Type B pancreatic cell (in vitro differentiated cells): ENCODE data around the gene GAS2L3. TPM values are rescaled to one million over a fixed set of nuclear protein-coding genes. Genes with fewer than 3 reads are reported as not detected.
A peak's percentile ranks its signal among the peaks of the same experiment; 100 is the strongest.

Experiments
- DNase-seq: peaks from one replicate; pipeline ENCODE4 v3.0.0; 2021; ENCODE audit warnings: mixed read lengths; ENCODE audit not compliant: unreplicated experiment; ENCODE audit errors: extremely low spot score
- H3K27ac Mint-ChIP-seq: 2 replicates; pipeline ENCODE4 v1.8.0; 2021; ENCODE audit warnings: mild to moderate bottlenecking, mixed read lengths
- H3K27me3 Mint-ChIP-seq: 2 replicates; pipeline ENCODE4 v1.8.0; 2021; ENCODE audit warnings: mixed read lengths
- H3K36me3 Mint-ChIP-seq: 2 replicates; pipeline ENCODE4 v1.8.0; 2021; ENCODE audit warnings: mixed read lengths
- H3K4me1 Mint-ChIP-seq: one replicate; pipeline ENCODE4 v1.8.0; 2021; ENCODE audit warnings: mixed read lengths; ENCODE audit not compliant: unreplicated experiment
- H3K4me3 Mint-ChIP-seq: 2 replicates; pipeline ENCODE4 v1.8.0; 2021; ENCODE audit warnings: mild to moderate bottlenecking, mixed read lengths
- H3K9me3 Mint-ChIP-seq: 2 replicates; pipeline ENCODE4 v1.8.0; 2021; ENCODE audit warnings: mixed read lengths
- total RNA-seq: library from RNA; stranded (reverse); gene quantifications from 2 replicates; pipeline ENCODE4 v1.2.1, GENCODE V29; 2021; ENCODE audit warnings: low replicate concordance
- TF ChIP-seq, protein P1 (sequence below): fragments of 200-600 bp; sonication (generic); conservative IDR thresholded peaks from 2 replicates; pipeline ENCODE4 v1.5.0; 2021; ENCODE audit warnings: antibody characterized with exemption, mild to moderate bottlenecking

The GAS2L3 gene
- total RNA-seq, 1 donor from 2014 or later: 29.4 TPM

DNA sequence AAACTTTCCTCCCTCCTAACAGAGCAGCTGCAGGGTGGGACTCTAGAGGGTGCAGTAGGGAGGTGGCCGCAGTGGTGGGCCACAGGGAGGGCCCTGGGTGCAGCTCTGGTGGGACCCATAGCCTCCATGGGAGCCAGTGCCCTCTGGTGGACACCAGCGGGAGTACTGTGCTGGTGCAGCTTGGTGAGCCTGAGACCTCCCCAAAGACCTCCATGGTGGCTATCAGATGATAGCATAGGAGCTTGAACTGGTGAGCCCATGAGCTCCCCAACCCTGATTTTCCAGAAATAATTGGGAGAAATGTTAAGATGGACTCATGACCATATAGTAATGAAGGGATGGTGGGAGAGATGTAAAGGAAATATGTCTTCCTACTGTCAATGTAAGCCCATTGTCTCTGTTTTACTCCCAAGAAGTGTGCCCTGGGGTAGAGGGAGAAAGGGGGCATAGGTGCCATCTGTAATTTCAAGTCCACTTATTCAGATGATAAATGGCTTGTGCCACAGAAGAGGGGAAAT lies 98.7 kb downstream of the GAS2L3 start:
- H3K4me3 Mint-ChIP-seq: no peak overlapping the region
- TF ChIP-seq, protein P1, sequence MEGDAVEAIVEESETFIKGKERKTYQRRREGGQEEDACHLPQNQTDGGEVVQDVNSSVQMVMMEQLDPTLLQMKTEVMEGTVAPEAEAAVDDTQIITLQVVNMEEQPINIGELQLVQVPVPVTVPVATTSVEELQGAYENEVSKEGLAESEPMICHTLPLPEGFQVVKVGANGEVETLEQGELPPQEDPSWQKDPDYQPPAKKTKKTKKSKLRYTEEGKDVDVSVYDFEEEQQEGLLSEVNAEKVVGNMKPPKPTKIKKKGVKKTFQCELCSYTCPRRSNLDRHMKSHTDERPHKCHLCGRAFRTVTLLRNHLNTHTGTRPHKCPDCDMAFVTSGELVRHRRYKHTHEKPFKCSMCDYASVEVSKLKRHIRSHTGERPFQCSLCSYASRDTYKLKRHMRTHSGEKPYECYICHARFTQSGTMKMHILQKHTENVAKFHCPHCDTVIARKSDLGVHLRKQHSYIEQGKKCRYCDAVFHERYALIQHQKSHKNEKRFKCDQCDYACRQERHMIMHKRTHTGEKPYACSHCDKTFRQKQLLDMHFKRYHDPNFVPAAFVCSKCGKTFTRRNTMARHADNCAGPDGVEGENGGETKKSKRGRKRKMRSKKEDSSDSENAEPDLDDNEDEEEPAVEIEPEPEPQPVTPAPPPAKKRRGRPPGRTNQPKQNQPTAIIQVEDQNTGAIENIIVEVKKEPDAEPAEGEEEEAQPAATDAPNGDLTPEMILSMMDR: peak; percentile 65
- H3K27me3 Mint-ChIP-seq: peaks cover 4% of the 10 kb centered on the region
- no peak overlapping the region for H3K27ac Mint-ChIP-seq
- DNase-seq: no peak
- H3K4me1 Mint-ChIP-seq: peaks cover 16% of the 10 kb centered on the region
- H3K9me3 Mint-ChIP-seq: no peaks in the 10 kb centered on the region
- no peaks in the 10 kb centered on the region for H3K36me3 Mint-ChIP-seq

DNA sequence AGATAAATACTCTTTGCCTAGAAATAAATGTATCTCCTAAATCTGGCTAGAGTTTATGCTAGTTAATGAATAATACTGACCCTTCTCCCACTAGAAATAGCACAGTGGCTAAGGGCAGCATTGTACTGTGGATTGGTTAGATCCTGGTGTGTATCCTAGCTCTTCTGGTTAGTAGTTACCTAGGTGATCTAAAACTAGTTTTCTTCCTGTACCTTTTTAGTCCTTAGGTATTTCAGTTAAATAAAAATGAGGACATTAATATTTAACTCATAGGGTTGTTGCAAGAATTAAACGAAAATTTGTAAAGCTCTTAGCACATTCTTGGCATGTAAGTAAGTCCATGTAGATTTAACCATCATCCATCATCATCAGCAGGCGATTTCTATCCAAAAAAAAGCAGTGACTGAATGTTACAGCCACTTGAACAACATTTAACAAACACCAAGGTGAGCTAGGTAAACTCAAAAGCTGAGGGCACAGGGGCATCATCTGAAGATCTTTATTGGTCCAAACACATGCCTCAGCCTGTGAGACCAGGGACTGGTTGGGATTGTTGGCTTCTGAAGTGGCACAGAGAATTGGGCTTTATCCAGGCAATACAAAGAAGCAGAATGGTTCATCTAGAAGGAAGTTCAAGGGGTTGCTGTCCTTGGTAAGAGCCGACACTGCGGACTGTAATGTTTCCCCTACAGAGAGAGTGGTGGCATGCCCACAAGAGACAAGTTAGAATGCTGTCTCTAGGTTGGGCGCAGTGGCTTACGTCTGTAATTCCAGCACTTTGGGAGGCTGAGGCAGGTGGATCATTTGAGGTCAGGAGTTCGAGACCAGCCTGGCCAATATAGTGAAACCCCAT lies 100.8 kb downstream of the GAS2L3 start:
- peaks cover 13% of the 10 kb centered on the region for H3K27me3 Mint-ChIP-seq
- no peaks in the 10 kb centered on the region for H3K9me3 Mint-ChIP-seq
- no peak overlapping the region for H3K27ac Mint-ChIP-seq
- H3K4me1 Mint-ChIP-seq: peaks cover 16% of the 10 kb centered on the region
- H3K36me3 Mint-ChIP-seq: no peaks in the 10 kb centered on the region
- no peak for DNase-seq
- TF ChIP-seq, protein P1: no peak
- H3K4me3 Mint-ChIP-seq: no peak overlapping the region

Other genes with a start within 250 kb of the GAS2L3 start
- gene SLC17A8, start 216.6 kb upstream of the GAS2L3 start, total RNA-seq: 2.6 and 6.1 TPM in 2 replicates
- gene NR1H4, start 99.8 kb upstream of the GAS2L3 start, total RNA-seq: 2.1 and 9.5 TPM in 2 replicates
- 4.8 and 7.3 TPM in 2 replicates for gene ANO4, start 221.1 kb downstream of the GAS2L3 start, total RNA-seq